ENCODE measurements around the gene MAD1L1. TPM values are rescaled to one million over a fixed set of nuclear protein-coding genes. Genes with fewer than 3 reads are reported as not detected.

MAD1L1 gene
- total RNA-seq, 2 experiments from 2014 or later = 40.0 to 44.7 TPM

GRCh38 chr7:1857487-1858421 is 375.0 kb downstream of the MAD1L1 start:
- TF ChIP-seq CTCF (IDR thresholded peaks at IDR 0.05) = no peak
- peaks cover 1% of the 10 kb centered on the region for H3K36me3 Mint-ChIP-seq (ENCODE audit: low read depth)
- no peaks in the 10 kb centered on the region for H3K27me3 Mint-ChIP-seq
- peaks cover 22% of the 10 kb centered on the region for H3K4me1 Mint-ChIP-seq (ENCODE audit: low read depth)
- H3K4me3 Mint-ChIP-seq = no peak overlapping the region
- ATAC-seq (no peak), DNase-seq (no peak)
- intact Hi-C loops (cut with micrococcal nuclease) = no loop called here
- ChIA-PET CTCF (no interaction called here), POLR2A (no interaction called here)
- H3K9me3 Mint-ChIP-seq = no peaks in the 10 kb centered on the region
- no peak overlapping the region for H3K27ac Mint-ChIP-seq

GRCh38 chr7:1856888-1857441 is 375.8 kb downstream of the MAD1L1 start:
- intact Hi-C loops (cut with micrococcal nuclease) = no loop called here
- Mint-ChIP-seq H3K27ac (no peak overlapping the region), H3K27me3 (no peaks in the 10 kb centered on the region), H3K9me3 (no peaks in the 10 kb centered on the region), H3K4me1 (ENCODE audit: low read depth) (peaks cover 22% of the 10 kb centered on the region), H3K36me3 (ENCODE audit: low read depth) (peaks cover 1% of the 10 kb centered on the region), H3K4me3 (no peak overlapping the region)
- POLR2A ChIA-PET = no interaction called here
- no peak for TF ChIP-seq CTCF (IDR thresholded peaks at IDR 0.05)
- CTCF ChIA-PET = no interaction called here
- DNase-seq = no peak
- ATAC-seq = no peak

GRCh38 chr7:1856161-1856887 is 376.4 kb downstream of the MAD1L1 start:
- H3K27me3 Mint-ChIP-seq = no peaks in the 10 kb centered on the region
- no peak overlapping the region for H3K27ac Mint-ChIP-seq
- no peak for ATAC-seq
- peaks cover 22% of the 10 kb centered on the region for H3K4me1 Mint-ChIP-seq (ENCODE audit: low read depth)
- ChIA-PET CTCF (no interaction called here), POLR2A (no interaction called here)
- no peak overlapping the region for H3K4me3 Mint-ChIP-seq
- no peaks in the 10 kb centered on the region for H3K9me3 Mint-ChIP-seq
- peaks cover 1% of the 10 kb centered on the region for H3K36me3 Mint-ChIP-seq (ENCODE audit: low read depth)
- intact Hi-C loops (cut with micrococcal nuclease) = no loop called here
- TF ChIP-seq CTCF (IDR thresholded peaks at IDR 0.05) = no peak
- no peak for DNase-seq

GRCh38 chr7:1855725-1856160 is 377.0 kb downstream of the MAD1L1 start:
- Mint-ChIP-seq H3K27ac (no peak overlapping the region), H3K9me3 (no peaks in the 10 kb centered on the region), H3K4me1 (ENCODE audit: low read depth) (peaks cover 22% of the 10 kb centered on the region), H3K4me3 (no peak overlapping the region), H3K36me3 (ENCODE audit: low read depth) (peaks cover 1% of the 10 kb centered on the region), H3K27me3 (no peaks in the 10 kb centered on the region)
- ATAC-seq = no peak
- ChIA-PET CTCF (no interaction called here), POLR2A (no interaction called here)
- no peak for DNase-seq
- intact Hi-C loops (cut with micrococcal nuclease) = no loop called here
- no peak for TF ChIP-seq CTCF (IDR thresholded peaks at IDR 0.05)

Data from activated CD8-positive, alpha-beta T cell treated with anti-CD3 and anti-CD28 coated beads for 36 hours (primary cell).